Left ventricle myocardium inferior (tissue), 1 donor: ENCODE data around the gene TRIM3. TPM values are rescaled to one million over a fixed set of nuclear protein-coding genes. Genes with fewer than 3 reads are reported as not detected.

Source experiments
- DNase-seq: peaks from one replicate; pipeline ENCODE4 v3.0.0-alpha.2; 2020
- H3K27ac ChIP-seq: fragments of 200-600 bp; replicated peaks from 2 replicates; pipeline ENCODE4 v1.8.0; 2021
- H3K27me3 ChIP-seq: fragments of 200-600 bp; 2 replicates; pipeline ENCODE4 v1.8.0; 2021; ENCODE audit warnings: low read depth
- H3K36me3 ChIP-seq: fragments of 200-600 bp; 2 replicates; pipeline ENCODE4 v1.8.0; 2021
- H3K4me1 ChIP-seq: fragments of 200-600 bp; 2 replicates; pipeline ENCODE4 v1.8.0; 2021
- H3K4me3 ChIP-seq: fragments of 200-600 bp; 2 replicates; pipeline ENCODE4 v1.8.0; 2021; ENCODE audit warnings: mild to moderate bottlenecking, moderate library complexity
- H3K9me3 ChIP-seq: fragments of 200-600 bp; replicated peaks from 2 replicates; pipeline ENCODE4 v1.8.0; 2021
- intact Hi-C: fragments of 100-400 bp; cut with micrococcal nuclease; formaldehyde crosslinking; loops from one replicate; pipeline ENCODE4 v1.11.0; 2022
- total RNA-seq: library from RNA; stranded (reverse); fragmentation: NEBNext Ultra II Directional; extraction: Animal tissue kit (Norgen Biotek cat#: 25700); gene quantifications from one replicate; pipeline ENCODE4 v1.2.1, GENCODE V29; 2021
- TF ChIP-seq, protein P1 (sequence below): fragments of 200-600 bp; IDR thresholded peaks from 2 replicates; pipeline ENCODE4 v1.8.0; 2021; ENCODE audit warnings: antibody characterized with exemption, mild to moderate bottlenecking, borderline replicate concordance
- donor health status: DM: no; HTN: yes; CAD: no; lungs with severe emphysema.

Gene TRIM3
- total RNA-seq, 1 donor from 2014 or later, result 9.0 TPM

GRCh38 chr11:6415797-6416196, 57.9 kb downstream of the TRIM3 start:
- Histone ChIP-seq H3K4me1 (peaks cover 48% of the 10 kb centered on the region), H3K9me3 (no peaks in the 10 kb centered on the region), H3K36me3 (peaks cover 7% of the 10 kb centered on the region), H3K27ac (no peak overlapping the region), H3K4me3 (no peak overlapping the region), H3K27me3 (no peaks in the 10 kb centered on the region)
- TF ChIP-seq, protein P1, sequence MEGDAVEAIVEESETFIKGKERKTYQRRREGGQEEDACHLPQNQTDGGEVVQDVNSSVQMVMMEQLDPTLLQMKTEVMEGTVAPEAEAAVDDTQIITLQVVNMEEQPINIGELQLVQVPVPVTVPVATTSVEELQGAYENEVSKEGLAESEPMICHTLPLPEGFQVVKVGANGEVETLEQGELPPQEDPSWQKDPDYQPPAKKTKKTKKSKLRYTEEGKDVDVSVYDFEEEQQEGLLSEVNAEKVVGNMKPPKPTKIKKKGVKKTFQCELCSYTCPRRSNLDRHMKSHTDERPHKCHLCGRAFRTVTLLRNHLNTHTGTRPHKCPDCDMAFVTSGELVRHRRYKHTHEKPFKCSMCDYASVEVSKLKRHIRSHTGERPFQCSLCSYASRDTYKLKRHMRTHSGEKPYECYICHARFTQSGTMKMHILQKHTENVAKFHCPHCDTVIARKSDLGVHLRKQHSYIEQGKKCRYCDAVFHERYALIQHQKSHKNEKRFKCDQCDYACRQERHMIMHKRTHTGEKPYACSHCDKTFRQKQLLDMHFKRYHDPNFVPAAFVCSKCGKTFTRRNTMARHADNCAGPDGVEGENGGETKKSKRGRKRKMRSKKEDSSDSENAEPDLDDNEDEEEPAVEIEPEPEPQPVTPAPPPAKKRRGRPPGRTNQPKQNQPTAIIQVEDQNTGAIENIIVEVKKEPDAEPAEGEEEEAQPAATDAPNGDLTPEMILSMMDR, result no peak
- no peak for DNase-seq
- intact Hi-C loops, result no loop called here

- intact Hi-C loops, result no loop called here
- Histone ChIP-seq H3K36me3 (peaks cover 16% of the 10 kb centered on the region), H3K27ac (no peak overlapping the region), H3K4me3 (no peak overlapping the region), H3K27me3 (no peaks in the 10 kb centered on the region), H3K4me1 (peaks cover 46% of the 10 kb centered on the region), H3K9me3 (no peaks in the 10 kb centered on the region)
- no peak for DNase-seq
- TF ChIP-seq, protein P1, result no peak
Observed at GRCh38 chr11:6414874-6415328, 58.8 kb downstream of the TRIM3 start.

GRCh38 chr11:6413791-6414201, 59.9 kb downstream of the TRIM3 start:
- Histone ChIP-seq H3K27ac (no peak overlapping the region), H3K4me3 (no peak overlapping the region), H3K36me3 (peaks cover 27% of the 10 kb centered on the region), H3K4me1 (peaks cover 36% of the 10 kb centered on the region), H3K27me3 (no peaks in the 10 kb centered on the region), H3K9me3 (no peaks in the 10 kb centered on the region)
- TF ChIP-seq, protein P1, result no peak
- intact Hi-C loops, result no loop called here
- DNase-seq, result no peak

DNA sequence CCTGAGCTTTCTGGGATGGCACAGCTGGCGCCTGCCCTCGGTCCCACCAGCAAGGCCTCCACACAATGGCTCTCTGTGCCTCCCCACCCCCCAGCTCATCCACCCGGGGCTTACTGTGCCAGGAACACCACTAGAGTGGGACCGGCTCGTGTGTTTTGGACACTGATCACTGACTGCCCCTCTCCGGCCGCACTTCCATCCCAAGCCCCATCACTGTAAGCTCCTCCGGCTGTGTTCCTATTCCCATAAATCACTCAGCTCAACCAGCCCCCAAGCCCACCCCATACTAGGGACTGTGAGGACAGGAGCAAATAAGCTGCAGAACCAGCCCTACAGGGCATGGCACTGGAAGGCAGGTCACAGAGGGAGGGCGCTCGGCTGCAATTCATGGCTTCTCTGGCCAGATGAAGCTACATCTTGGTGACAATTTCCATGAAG, 62.1 kb downstream of the TRIM3 start:
- Histone ChIP-seq H3K4me3 (no peak overlapping the region), H3K27me3 (no peaks in the 10 kb centered on the region), H3K4me1 (peaks cover 17% of the 10 kb centered on the region), H3K27ac (no peak overlapping the region), H3K36me3 (peaks cover 34% of the 10 kb centered on the region), H3K9me3 (no peaks in the 10 kb centered on the region)
- no peak for DNase-seq
- intact Hi-C loops, result no loop called here
- TF ChIP-seq, protein P1, result no peak

DNA sequence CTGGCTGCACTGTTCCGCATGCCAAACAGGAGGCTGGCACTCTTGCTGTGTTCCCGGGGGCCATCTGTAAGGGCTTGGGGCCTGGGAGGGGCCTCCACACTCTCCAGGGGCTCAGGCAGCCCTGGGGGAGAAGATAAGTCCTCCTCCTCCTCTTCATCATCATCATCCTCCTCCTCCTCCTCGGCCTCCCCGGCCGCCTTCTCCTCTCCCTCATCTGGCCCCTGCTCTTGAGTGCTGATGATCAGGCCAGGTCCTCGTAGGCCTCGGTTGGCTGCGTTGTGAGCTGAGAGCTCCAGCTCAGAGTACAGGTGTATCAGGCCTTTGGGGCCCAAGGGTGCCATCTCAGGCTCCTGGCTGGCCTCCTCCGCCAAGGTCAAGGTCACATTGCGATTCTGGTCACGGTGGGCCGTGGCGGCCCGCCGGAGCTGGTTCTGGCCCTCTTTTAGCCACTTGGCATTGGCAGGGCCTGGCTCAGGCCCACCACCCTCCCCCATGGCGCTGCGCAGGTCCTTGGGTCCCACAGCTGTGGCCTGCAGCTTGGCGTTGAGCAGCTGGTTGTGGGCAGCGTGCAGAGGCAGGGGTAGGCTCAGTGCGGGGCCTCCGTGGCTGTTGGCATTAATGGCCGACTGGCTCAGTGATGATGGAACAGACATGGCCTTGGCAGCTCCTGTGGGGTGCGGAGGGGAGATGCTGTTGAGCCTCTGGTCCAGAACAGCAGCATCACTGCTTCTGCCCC, 62.9 kb downstream of the TRIM3 start:
- H3K9me3 ChIP-seq, result no peaks in the 10 kb centered on the region
- intact Hi-C loops, result no loop called here
- no peaks in the 10 kb centered on the region for H3K27me3 ChIP-seq
- DNase-seq, result no peak
- H3K4me3 ChIP-seq, result no peak overlapping the region
- H3K27ac ChIP-seq, result no peak overlapping the region
- TF ChIP-seq, protein P1, result no peak
- H3K36me3 ChIP-seq, result peaks cover 34% of the 10 kb centered on the region
- peaks cover 14% of the 10 kb centered on the region for H3K4me1 ChIP-seq
